AG10803 (cell line): Measurements from ENCODE around the gene ABLIM3.

Experiments
- DNase-seq: peaks from one replicate; pipeline ENCODE4 v3.0.0; 2010; ENCODE audit warnings: low read depth
- H3K4me3 ChIP-seq: 2 replicates; pipeline ENCODE4 v1.5.1; 2011; ENCODE audit warnings: mild to moderate bottlenecking, low read length, control low read depth
- CTCF ChIP-seq: conservative IDR thresholded peaks from 2 replicates; pipeline ENCODE4 v1.5.1; 2011; ENCODE audit warnings: mild to moderate bottlenecking, low read length, control low read depth, inconsistent platforms

ABLIM3 gene

GRCh38 chr5:149294872-149295829 is 153.9 kb downstream of the ABLIM3 start:
- H3K4me3 ChIP-seq = no peak overlapping the region
- no peak for DNase-seq
- no peak for TF ChIP-seq CTCF

GRCh38 chr5:149297340-149298025 is 156.2 kb downstream of the ABLIM3 start:
- TF ChIP-seq CTCF = no peak
- no peak overlapping the region for H3K4me3 ChIP-seq

GRCh38 chr5:149298163-149298562 is 156.9 kb downstream of the ABLIM3 start:
- no peak for DNase-seq
- TF ChIP-seq CTCF = no peak
- no peak overlapping the region for H3K4me3 ChIP-seq

More at GRCh38 chr5:149297340-149298025, 156.2 kb downstream of the ABLIM3 start:
- no peak for DNase-seq

GRCh38 chr5:149298842-149299404 is 157.6 kb downstream of the ABLIM3 start:
- no peak for TF ChIP-seq CTCF
- H3K4me3 ChIP-seq = no peak overlapping the region
- no peak for DNase-seq

GRCh38 chr5:149299451-149300054 is 158.3 kb downstream of the ABLIM3 start:
- TF ChIP-seq CTCF = no peak
- no peak overlapping the region for H3K4me3 ChIP-seq
- no peak for DNase-seq

GRCh38 chr5:149300441-149300840 is 159.1 kb downstream of the ABLIM3 start:
- DNase-seq = no peak
- no peak overlapping the region for H3K4me3 ChIP-seq
- no peak for TF ChIP-seq CTCF
